HG03196 (cell line): ENCODE results near the gene ESCO1.

Experiments
- ATAC-seq: cut with Tn5 transposase; IDR thresholded peaks from one replicate; pipeline ENCODE4 v1.9.1; 2021; ENCODE audit not compliant: unreplicated experiment

The ESCO1 gene

DNA sequence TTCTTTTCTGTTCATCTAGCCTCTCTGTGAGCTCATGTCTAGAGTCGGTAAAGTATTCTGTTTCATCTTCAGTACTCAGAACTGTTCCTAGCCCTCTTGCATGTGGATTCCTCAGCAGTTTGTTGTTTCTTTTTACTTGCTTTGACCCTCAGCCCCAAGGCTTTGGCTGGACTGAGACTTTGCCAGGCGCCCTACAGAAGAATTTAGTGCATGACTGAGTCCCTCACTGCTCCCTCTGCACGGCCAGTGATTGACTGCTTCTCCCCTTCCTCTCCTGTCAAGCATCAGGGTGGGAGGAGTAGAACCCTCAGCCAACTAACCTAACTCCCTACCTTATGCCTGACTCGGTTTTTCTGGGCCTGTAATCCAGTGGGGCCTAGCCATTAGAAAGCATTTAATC, 109.8 kb downstream of the ESCO1 start:
- ATAC-seq, result no peak

DNA sequence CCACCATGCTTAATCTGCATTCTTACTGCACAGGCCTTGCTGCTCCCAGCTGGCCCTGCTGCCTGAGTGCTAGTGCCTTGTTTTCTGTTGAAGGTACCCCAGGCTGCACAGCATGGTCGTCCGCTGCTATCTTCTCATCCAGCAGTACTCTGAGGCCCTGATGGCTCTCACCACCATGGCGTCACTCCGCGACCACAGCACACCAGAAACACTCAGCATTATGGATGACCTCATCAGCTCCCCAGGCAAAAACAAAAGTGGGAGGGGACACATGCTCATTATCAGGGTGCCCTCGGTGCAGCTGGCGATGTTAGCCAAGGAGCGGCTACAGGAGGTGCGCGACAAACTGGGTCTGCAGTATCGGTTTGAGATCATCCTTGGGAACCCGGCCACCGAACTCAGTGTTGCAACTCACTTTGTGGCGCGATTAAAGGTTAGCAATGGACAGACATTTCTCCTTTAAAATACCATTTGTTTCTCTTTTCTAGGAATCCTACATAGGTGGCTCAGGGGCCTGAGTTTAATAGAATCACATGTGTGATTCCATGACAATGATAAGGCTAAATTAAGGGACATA, 110.5 kb downstream of the ESCO1 start:
- ATAC-seq, result no peak

DNA sequence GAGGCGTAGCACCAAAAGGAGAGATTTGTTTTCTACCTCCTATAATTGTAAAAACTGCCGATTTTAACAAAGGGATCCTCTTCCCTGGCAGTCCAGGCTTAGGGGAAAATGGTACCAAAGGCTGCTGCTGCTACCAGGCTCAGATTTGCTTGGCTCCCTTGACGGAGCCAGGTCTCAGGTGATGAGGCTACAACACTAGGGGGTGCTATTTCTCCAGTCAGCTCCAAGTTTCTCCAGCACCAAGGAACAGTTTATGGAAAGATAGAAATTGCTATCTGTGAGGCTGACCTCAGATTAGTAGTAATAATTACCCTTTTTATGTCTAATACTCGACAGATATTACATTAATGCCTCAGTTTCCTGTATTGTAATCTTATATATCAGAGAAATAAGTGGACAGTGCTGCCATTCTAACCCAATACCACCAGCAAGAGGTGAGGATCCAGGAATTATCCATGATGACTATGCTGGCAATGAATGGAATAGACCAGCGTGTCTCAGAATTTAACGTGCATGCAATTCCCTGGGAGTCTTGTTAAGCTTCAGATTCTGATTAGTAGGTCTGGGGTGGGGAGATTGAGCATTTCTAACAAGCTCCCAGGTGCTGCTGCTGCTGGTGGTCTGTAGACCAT, 111.3 kb downstream of the ESCO1 start:
- ATAC-seq, result no peak

DNA sequence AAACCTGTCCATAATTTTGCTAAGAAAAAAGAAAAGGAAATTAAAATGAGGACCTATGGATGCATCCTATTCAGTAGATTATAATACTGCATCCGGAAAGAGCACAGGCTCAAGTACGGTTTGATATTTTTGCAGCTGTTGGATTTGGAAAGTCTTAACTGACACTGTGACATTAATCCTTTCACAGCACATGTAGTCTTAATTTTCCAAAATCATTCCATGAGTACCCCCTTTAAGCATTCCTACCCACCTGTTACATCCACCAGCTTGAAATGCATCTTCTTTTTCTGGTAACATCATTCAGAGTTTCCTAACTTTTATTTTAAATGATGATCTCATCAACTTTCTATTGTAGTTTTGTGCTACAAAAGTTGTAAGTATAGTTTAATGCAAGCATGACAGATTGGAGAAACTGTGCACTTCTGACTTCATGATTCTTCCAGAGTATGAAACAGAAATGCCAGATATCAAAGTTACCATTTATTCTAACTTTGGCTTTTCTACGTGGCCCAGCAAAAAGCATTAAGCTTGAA, 113.5 kb downstream of the ESCO1 start:
- ATAC-seq, result no peak

DNA sequence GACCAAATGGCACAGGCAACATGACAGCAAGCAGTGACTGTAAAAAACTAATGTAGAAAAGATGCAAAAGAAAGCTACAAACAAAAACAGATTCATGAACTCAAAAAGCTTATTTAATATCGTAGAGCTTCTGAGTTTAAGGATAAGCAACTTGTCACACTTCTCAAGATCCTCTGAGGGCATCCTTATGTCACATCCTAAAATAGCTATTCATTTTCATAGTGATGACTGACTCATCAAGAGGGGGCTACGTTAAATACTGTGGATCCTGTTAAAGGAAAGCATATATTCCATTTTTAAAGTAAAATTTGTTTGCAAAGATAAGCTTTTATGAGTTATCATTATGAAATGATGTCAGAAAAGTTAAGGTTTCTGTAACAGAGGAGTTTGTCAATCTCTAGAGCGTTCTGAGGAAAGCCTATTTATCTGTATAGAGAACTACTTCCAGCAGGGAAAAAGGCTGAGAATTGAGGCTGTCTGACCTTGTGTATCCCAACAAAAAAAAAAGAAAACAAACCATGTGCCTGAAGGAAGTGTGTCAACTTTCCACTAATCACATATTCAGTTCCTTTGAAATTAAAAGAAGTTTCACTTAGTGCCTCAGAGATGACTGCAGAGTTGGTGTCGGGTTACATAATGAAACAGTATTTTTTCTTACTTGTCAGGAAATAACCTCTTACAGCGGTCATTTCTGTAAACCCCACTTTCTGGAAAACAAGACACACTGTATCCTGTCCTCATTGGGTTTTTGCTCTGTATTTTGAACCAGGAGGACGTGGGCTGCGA, 115.5 kb downstream of the ESCO1 start:
- ATAC-seq, result no peak

DNA sequence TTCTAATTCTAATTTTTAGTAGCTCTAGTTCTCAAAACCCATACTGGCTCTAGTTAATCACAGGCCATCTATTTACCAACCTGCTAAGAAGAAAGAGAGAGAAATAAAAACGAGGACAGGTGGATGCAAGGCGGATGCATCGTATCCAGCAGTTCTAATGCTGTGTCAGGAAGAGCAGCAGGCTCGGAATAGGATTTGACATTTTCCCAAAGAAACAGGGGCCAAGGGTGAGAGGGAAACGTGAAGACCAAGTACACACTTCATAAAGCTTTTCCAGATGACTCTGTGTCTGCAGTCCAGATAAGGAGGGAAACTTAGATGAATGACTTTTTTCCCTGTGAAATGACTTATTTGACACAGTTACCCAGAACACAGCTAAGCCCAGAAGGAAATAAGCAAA, 117.5 kb downstream of the ESCO1 start:
- no peak for ATAC-seq

DNA sequence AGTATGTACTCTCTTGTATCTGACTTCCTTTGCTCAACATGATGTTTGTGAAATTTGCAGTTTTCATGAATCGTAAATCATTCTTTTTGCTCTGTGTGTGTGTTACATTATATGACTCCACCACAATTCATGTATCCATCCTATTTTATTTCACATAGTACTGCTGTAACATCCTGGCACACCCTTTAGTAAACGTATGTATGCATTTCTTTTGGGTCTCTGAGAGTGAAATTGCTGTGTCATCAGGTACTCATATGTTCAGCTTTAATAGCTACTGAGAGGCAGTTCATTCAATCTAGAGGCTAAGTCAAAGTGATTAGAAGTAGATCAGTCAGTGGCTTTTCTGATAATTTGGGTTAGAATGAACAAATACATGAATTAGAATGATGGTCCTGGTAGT, 118.8 kb downstream of the ESCO1 start:
- ATAC-seq, result no peak

DNA sequence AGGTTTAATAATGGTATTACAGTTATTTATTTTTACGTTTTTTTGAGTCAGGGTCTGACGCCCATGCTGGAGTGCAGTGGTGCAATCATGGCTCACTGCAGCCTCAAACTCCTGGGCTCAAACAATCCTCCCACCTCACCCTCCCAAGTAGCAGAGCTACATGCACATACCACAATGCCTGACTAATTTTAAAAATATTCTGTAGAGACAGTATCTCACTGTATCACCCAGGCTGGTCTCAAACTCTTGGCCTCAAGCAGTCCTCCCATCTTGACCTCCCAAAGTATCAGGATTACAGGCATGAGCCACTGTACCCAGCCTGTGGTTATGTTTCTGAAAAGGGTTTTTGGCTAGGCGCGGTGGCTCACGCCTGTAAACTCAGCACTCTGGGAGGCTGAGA, 120.8 kb downstream of the ESCO1 start:
- ATAC-seq, result no peak
